ENCODE measurements around the gene PHLDB2.

The PHLDB2 gene

GRCh38 chr3:111872979-111873378 lies 13.9 kb downstream of the PHLDB2 start:
- TF ChIP-seq, protein P1, sequence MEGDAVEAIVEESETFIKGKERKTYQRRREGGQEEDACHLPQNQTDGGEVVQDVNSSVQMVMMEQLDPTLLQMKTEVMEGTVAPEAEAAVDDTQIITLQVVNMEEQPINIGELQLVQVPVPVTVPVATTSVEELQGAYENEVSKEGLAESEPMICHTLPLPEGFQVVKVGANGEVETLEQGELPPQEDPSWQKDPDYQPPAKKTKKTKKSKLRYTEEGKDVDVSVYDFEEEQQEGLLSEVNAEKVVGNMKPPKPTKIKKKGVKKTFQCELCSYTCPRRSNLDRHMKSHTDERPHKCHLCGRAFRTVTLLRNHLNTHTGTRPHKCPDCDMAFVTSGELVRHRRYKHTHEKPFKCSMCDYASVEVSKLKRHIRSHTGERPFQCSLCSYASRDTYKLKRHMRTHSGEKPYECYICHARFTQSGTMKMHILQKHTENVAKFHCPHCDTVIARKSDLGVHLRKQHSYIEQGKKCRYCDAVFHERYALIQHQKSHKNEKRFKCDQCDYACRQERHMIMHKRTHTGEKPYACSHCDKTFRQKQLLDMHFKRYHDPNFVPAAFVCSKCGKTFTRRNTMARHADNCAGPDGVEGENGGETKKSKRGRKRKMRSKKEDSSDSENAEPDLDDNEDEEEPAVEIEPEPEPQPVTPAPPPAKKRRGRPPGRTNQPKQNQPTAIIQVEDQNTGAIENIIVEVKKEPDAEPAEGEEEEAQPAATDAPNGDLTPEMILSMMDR (IDR thresholded peaks at IDR 0.05; ENCODE audit: low read depth, low read length, missing control alignments): no peak
- H3K4me3 ChIP-seq (replicated peaks; ENCODE audit: low read depth, low read length): no peak overlapping the region
- no peak for DNase-seq (ENCODE audit: extremely low read depth, low read depth)

- TF ChIP-seq, protein P1 (IDR thresholded peaks at IDR 0.05; ENCODE audit: low read depth, low read length, missing control alignments): no peak
- DNase-seq (ENCODE audit: extremely low read depth, low read depth): no peak
- no peak overlapping the region for H3K4me3 ChIP-seq (replicated peaks; ENCODE audit: low read depth, low read length)
These were observed 15.2 kb downstream of the PHLDB2 start for GRCh38 chr3:111874177-111874820.

GRCh38 chr3:111881480-111881879 lies 22.4 kb downstream of the PHLDB2 start:
- DNase-seq (ENCODE audit: extremely low read depth, low read depth): no peak
- TF ChIP-seq, protein P1 (IDR thresholded peaks at IDR 0.05; ENCODE audit: low read depth, low read length, missing control alignments): no peak
- no peak overlapping the region for H3K4me3 ChIP-seq (replicated peaks; ENCODE audit: low read depth, low read length)

DNA sequence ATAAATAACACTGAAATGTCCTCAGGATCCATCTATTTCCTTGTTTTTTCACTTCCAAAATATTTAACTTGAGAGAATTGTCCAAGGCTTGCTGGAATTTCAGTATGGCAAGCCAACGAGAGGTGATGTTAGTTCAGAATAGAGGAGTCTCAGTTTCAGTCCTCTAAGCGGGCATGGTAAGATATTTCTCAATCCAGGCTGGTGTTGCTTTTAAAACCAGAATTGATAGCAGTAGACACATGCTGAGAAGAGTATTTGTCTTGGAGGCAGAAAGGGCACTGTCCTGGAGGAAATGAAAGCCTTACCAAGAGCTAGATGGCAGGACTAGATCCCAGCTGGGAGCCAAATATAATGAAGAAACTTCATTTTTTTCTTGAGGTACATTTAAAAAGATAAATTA lies 23.1 kb downstream of the PHLDB2 start:
- no peak for DNase-seq (ENCODE audit: extremely low read depth, low read depth)
- H3K4me3 ChIP-seq (replicated peaks; ENCODE audit: low read depth, low read length): no peak overlapping the region
- TF ChIP-seq, protein P1 (IDR thresholded peaks at IDR 0.05; ENCODE audit: low read depth, low read length, missing control alignments): no peak

GRCh38 chr3:111882799-111883198 lies 23.7 kb downstream of the PHLDB2 start:
- TF ChIP-seq, protein P1 (IDR thresholded peaks at IDR 0.05; ENCODE audit: low read depth, low read length, missing control alignments): no peak
- no peak for DNase-seq (ENCODE audit: extremely low read depth, low read depth)
- no peak overlapping the region for H3K4me3 ChIP-seq (replicated peaks; ENCODE audit: low read depth, low read length)

DNA sequence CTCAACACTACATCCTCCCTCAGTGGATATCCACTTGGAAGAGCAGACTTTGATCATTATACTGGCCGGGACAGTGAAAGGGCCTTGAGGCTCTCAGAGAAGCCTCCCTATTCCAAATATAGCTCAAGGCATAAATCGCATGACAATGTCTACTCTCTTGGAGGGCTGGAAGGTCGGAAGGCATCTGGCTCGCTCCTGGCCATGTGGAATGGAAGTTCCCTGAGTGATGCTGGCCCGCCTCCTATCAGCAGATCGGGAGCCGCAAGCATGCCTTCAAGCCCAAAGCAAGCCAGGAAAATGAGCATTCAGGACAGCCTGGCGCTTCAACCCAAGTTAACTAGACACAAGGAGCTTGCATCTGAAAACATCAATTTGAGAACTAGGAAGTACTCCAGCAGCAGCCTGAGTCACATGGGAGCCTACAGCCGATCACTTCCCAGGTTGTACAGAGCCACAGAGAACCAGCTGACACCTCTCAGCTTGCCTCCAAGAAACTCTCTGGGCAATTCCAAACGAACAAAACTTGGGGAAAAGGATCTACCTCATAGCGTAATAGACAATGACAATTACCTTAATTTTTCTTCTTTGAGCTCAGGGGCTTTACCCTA lies 25.4 kb downstream of the PHLDB2 start:
- H3K4me3 ChIP-seq (replicated peaks; ENCODE audit: low read depth, low read length): no peak overlapping the region
- no peak for DNase-seq (ENCODE audit: extremely low read depth, low read depth)
- TF ChIP-seq, protein P1 (IDR thresholded peaks at IDR 0.05; ENCODE audit: low read depth, low read length, missing control alignments): no peak
